GM18517 (cell line): Measurements from ENCODE around the gene OSMR.
"Not testable (repeated sequence)": the region's sequence is repeated elsewhere in the genome, so short reads cannot be mapped to it uniquely, and the experiment has no call there.

Source experiments
- ATAC-seq: cut with Tn5 transposase; IDR thresholded peaks from one replicate; pipeline ENCODE4 v1.9.1; 2021; ENCODE audit warnings: mild to moderate bottlenecking, moderate library complexity; ENCODE audit not compliant: unreplicated experiment

The OSMR gene

GRCh38 chr5:38830521-38831051 is 15.2 kb upstream of the OSMR start:
- ATAC-seq, result no peak

- ATAC-seq, result no peak
Measured at GRCh38 chr5:38831117-38831516, 14.7 kb upstream of the OSMR start.

GRCh38 chr5:38831909-38832308 is 13.9 kb upstream of the OSMR start:
- no peak for ATAC-seq

GRCh38 chr5:38832810-38833209 is 13.0 kb upstream of the OSMR start:
- no peak for ATAC-seq

- no peak for ATAC-seq
Measured at GRCh38 chr5:38835887-38836286, 9.9 kb upstream of the OSMR start.

- no peak for ATAC-seq
Measured at GRCh38 chr5:38837416-38837815, 8.4 kb upstream of the OSMR start.

GRCh38 chr5:38837932-38838331 is 7.9 kb upstream of the OSMR start:
- ATAC-seq, result no peak

- no peak for ATAC-seq
Measured at GRCh38 chr5:38843665-38844064, 2.1 kb upstream of the OSMR start.

GRCh38 chr5:38846379-38847011 is 683 bp downstream of the OSMR start:
- no peak for ATAC-seq

GRCh38 chr5:38847559-38848347 is 1.9 kb downstream of the OSMR start:
- no peak for ATAC-seq

- ATAC-seq, result no peak
Measured at GRCh38 chr5:38848637-38849036, 2.8 kb downstream of the OSMR start.

GRCh38 chr5:38851640-38852039 is 5.8 kb downstream of the OSMR start:
- not testable (repeated sequence) for ATAC-seq

GRCh38 chr5:38853753-38854470 is 8.1 kb downstream of the OSMR start:
- ATAC-seq, result no peak

GRCh38 chr5:38854907-38855306 is 9.1 kb downstream of the OSMR start:
- no peak for ATAC-seq

GRCh38 chr5:38856660-38857059 is 10.8 kb downstream of the OSMR start:
- ATAC-seq, result no peak

GRCh38 chr5:38858839-38859238 is 13.0 kb downstream of the OSMR start:
- ATAC-seq, result no peak

GRCh38 chr5:38861986-38862770 is 16.4 kb downstream of the OSMR start:
- not testable (repeated sequence) for ATAC-seq

- ATAC-seq, result no peak
Measured at GRCh38 chr5:38866362-38867031, 20.7 kb downstream of the OSMR start.

- no peak for ATAC-seq
Measured at GRCh38 chr5:38867032-38867398, 21.2 kb downstream of the OSMR start.

- ATAC-seq, result no peak
Measured at GRCh38 chr5:38867416-38867815, 21.6 kb downstream of the OSMR start.
